Rectal smooth muscle tissue (tissue), 1 donor: ENCODE measurements around the gene DAGLA.

Experiments
- H3K27ac ChIP-seq: one replicate; pipeline ENCODE4 v1.7.0; 2013; ENCODE audit warnings: low read depth, low read length, inconsistent platforms
- H3K27me3 ChIP-seq: one replicate; pipeline ENCODE4 v1.7.0; 2013; ENCODE audit warnings: low read length; ENCODE audit not compliant: control insufficient read depth, insufficient read depth
- H3K36me3 ChIP-seq: one replicate; pipeline ENCODE4 v1.7.0; 2013; ENCODE audit warnings: low read length; ENCODE audit not compliant: control insufficient read depth, insufficient read depth
- H3K4me1 ChIP-seq: one replicate; pipeline ENCODE4 v1.7.0; 2013; ENCODE audit warnings: low read length; ENCODE audit not compliant: control insufficient read depth, insufficient read depth
- H3K4me3 ChIP-seq: one replicate; pipeline ENCODE4 v1.7.0; 2013; ENCODE audit warnings: low read length
- H3K9ac ChIP-seq: one replicate; pipeline ENCODE4 v1.7.0; 2013; ENCODE audit warnings: low read length

The DAGLA gene

GRCh38 chr11:61739413-61739812 lies 59.2 kb downstream of the DAGLA start:
- H3K4me3 ChIP-seq: no peak overlapping the region
- H3K27ac ChIP-seq: no peak overlapping the region
- H3K27me3 ChIP-seq: no peaks in the 10 kb centered on the region
- H3K36me3 ChIP-seq: peaks cover 18% of the 10 kb centered on the region
- no peaks in the 10 kb centered on the region for H3K4me1 ChIP-seq
- H3K9ac ChIP-seq: no peak overlapping the region

DNA sequence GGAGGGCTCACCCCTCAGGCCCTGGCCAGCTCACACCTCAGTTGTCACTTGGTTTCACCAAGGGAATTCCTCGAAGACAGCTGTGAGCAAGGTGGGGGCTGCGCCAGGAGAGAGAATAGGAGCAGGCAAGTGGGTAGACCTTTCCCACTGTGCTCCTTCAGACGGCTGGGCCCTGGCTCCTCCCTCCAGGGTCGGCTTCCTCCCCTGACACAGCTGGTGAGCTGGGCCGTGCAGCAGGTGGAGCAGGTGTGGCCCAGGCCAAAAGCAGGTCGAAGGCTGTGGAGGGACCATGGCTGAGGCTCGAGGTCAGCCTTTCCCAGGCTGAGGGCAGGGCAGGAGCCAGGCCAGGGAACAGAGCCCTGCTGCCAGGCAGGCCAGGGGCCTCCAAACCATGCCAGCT lies 59.8 kb downstream of the DAGLA start:
- Histone ChIP-seq H3K27ac (no peak overlapping the region), H3K36me3 (peaks cover 20% of the 10 kb centered on the region), H3K27me3 (no peaks in the 10 kb centered on the region), H3K9ac (no peak overlapping the region), H3K4me1 (no peaks in the 10 kb centered on the region), H3K4me3 (no peak overlapping the region)

DNA sequence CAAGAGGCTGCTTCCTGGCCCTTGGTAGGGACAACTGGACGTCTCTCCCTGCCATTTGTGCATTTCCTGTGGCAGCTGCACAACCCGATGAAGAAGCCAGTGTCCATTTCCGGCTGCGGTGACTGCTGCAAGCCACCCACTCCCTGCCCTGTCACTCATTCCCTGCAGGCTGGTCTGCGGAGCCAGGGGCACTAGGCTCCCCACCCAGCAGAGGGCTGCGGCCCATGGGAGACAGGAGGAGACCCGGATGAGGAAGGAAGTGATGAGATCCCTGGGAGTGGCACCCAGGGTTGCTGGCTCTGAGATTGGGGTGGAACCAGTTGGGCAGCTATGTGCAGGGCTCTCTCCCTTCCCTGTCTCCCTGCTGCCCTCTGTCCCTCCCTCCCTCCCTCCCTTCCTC lies 62.2 kb downstream of the DAGLA start:
- H3K27me3 ChIP-seq: no peaks in the 10 kb centered on the region
- H3K4me3 ChIP-seq: no peak overlapping the region
- no peak overlapping the region for H3K27ac ChIP-seq
- peaks cover 7% of the 10 kb centered on the region for H3K36me3 ChIP-seq
- H3K4me1 ChIP-seq: no peaks in the 10 kb centered on the region
- H3K9ac ChIP-seq: no peak overlapping the region

DNA sequence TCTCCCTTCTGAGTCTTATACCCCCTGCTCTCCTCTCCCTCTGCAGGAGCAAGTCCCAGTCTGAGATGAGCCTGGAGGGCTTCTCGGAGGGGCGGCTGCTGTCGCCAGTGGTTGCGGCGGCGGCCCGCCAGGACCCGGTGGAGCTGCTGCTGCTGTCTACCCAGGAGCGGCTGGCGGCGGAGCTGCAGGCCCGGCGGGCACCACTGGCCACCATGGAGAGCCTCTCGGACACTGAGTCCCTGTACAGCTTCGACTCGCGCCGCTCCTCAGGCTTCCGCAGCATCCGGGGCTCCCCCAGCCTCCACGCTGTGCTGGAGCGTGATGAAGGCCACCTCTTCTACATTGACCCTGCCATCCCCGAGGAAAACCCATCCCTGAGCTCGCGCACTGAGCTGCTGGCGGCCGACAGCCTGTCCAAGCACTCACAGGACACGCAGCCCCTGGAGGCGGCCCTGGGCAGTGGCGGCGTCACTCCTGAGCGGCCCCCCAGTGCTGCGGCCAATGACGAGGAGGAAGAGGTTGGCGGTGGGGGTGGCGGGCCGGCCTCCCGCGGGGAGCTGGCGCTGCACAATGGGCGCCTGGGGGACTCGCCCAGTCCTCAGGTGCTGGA lies 63.4 kb downstream of the DAGLA start:
- peaks cover 7% of the 10 kb centered on the region for H3K36me3 ChIP-seq
- no peaks in the 10 kb centered on the region for H3K27me3 ChIP-seq
- H3K4me3 ChIP-seq: no peak overlapping the region
- no peak overlapping the region for H3K27ac ChIP-seq
- no peak overlapping the region for H3K9ac ChIP-seq
- H3K4me1 ChIP-seq: no peaks in the 10 kb centered on the region

GRCh38 chr11:61744181-61744580 lies 64.0 kb downstream of the DAGLA start:
- Histone ChIP-seq H3K4me1 (no peaks in the 10 kb centered on the region), H3K4me3 (no peak overlapping the region), H3K9ac (no peak overlapping the region), H3K27ac (no peak overlapping the region), H3K27me3 (no peaks in the 10 kb centered on the region), H3K36me3 (peaks cover 7% of the 10 kb centered on the region)

- Histone ChIP-seq H3K9ac (no peak overlapping the region), H3K27ac (no peak overlapping the region), H3K4me3 (no peak overlapping the region), H3K27me3 (no peaks in the 10 kb centered on the region), H3K4me1 (no peaks in the 10 kb centered on the region), H3K36me3 (peaks cover 7% of the 10 kb centered on the region)
These were observed 64.5 kb downstream of the DAGLA start for GRCh38 chr11:61744609-61745156.

GRCh38 chr11:61745781-61746441 lies 65.7 kb downstream of the DAGLA start:
- Histone ChIP-seq H3K36me3 (peaks cover 5% of the 10 kb centered on the region), H3K4me3 (no peak overlapping the region), H3K9ac (no peak overlapping the region), H3K27ac (no peak overlapping the region), H3K4me1 (no peaks in the 10 kb centered on the region), H3K27me3 (no peaks in the 10 kb centered on the region)

- no peak overlapping the region for H3K4me3 ChIP-seq
- no peaks in the 10 kb centered on the region for H3K4me1 ChIP-seq
- H3K27me3 ChIP-seq: no peaks in the 10 kb centered on the region
- no peak overlapping the region for H3K27ac ChIP-seq
- H3K9ac ChIP-seq: no peak overlapping the region
- H3K36me3 ChIP-seq: peaks cover 3% of the 10 kb centered on the region
These were observed 66.4 kb downstream of the DAGLA start for GRCh38 chr11:61746442-61747191.

DNA sequence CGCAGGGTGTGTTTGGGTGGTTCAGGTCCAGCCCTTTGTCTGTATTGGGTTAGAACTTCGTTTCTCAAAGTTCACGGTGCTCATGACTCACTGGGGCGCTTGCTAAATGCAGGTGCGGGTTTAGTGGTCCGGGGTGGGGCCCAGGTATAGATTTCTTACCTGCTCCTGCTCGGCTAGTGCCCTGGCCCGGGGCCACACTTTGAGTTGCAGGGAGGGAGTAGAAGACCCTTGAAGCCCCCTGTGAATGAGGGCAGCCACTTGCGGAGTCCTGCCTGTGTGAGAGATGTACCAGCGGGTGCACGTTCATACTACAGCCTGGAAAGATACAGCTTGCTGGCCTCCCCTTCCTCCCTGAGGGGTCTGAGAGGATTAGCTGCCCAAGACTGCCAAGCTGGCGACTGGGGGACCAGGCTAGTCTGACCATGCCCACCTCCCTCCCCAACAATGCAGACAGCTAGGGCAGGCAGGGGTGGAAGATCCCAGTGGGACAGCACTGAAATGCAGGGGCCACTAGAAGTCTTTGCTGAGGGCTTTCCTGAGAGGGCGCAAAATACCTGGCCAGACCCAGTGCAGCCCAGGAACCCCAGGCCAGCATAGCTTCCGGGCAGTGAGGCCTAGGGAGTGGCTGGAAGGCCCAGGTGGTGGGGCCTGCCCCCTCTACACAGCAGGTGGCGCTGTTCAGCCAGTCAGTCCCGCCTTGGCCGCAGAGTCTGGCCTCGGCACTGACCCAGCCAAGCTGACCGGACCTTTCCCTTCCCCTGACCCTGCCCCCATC lies 67.2 kb downstream of the DAGLA start:
- H3K9ac ChIP-seq: no peak overlapping the region
- H3K4me1 ChIP-seq: no peaks in the 10 kb centered on the region
- H3K4me3 ChIP-seq: no peak overlapping the region
- peaks cover 3% of the 10 kb centered on the region for H3K36me3 ChIP-seq
- H3K27ac ChIP-seq: no peak overlapping the region
- H3K27me3 ChIP-seq: no peaks in the 10 kb centered on the region

DNA sequence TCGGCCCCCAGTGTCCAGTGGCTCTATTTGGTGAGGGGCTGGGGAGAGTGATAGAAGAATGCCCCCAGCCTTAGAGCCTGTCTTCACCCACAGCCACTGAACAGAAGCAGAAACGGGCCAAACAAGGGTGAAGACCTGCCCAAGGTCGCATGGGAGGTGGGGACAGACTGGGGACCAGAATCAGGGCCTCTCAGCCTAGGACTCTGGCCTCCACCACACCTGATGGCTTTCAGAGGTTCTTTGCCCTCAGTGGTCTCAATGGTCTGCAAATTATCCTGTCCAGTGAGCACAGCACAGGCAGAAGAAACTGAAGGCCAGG lies 67.7 kb downstream of the DAGLA start:
- H3K4me1 ChIP-seq: no peaks in the 10 kb centered on the region
- peaks cover 3% of the 10 kb centered on the region for H3K36me3 ChIP-seq
- H3K27ac ChIP-seq: no peak overlapping the region
- no peak overlapping the region for H3K9ac ChIP-seq
- no peak overlapping the region for H3K4me3 ChIP-seq
- H3K27me3 ChIP-seq: peaks cover 2% of the 10 kb centered on the region

- Histone ChIP-seq H3K4me1 (no peaks in the 10 kb centered on the region), H3K27ac (no peak overlapping the region), H3K4me3 (no peak overlapping the region)
These were observed 69.5 kb downstream of the DAGLA start for GRCh38 chr11:61749591-61750217.

More at GRCh38 chr11:61749591-61750217, 69.5 kb downstream of the DAGLA start:
- no peak overlapping the region for H3K9ac ChIP-seq
- H3K36me3 ChIP-seq: no peaks in the 10 kb centered on the region
- H3K27me3 ChIP-seq: peaks cover 6% of the 10 kb centered on the region
